ENCODE data around the gene CDK12. TPM values are rescaled to one million over a fixed set of nuclear protein-coding genes. Genes with fewer than 3 reads are reported as not detected.
"Not testable (repeated sequence)": the region's sequence is repeated elsewhere in the genome, so short reads cannot be mapped to it uniquely, and the experiment has no call there.

The CDK12 gene
- total RNA-seq, 4 donors from 2014 or later, result 39.3 to 50.4 (median 40.7) TPM

DNA sequence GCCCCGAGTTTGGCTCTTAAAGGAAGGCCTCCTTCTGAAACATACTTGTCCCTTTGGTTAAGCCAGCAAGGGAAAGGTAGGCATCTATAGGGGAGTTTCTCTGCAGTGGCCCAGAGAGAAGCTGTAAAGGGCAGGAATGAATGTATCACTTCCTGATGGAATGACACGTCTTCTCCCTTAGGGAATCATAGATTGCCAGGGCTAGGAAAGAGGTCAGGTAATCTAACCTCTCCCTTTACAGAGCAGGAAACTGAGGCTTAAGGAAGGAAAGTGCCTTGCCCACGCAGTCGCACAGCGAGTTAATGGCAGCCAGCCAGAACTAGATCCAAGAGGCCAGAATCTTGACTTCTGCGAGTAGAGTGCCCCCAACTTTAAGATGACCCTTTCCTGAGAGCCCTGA, 80.4 kb downstream of the CDK12 start:
- Histone ChIP-seq H3K4me3 (no peak overlapping the region), H3K4me1 (peaks cover 0 to 9% (median 0%) of the 10 kb centered on the region in 4 donors), H3K36me3 (peaks cover 0 to 20% (median 0%) of the 10 kb centered on the region in 3 donors), H3K9me3 (no peaks in the 10 kb centered on the region), H3K27me3 (no peaks in the 10 kb centered on the region), H3K27ac (no peak overlapping the region)
- TF ChIP-seq, protein P1, sequence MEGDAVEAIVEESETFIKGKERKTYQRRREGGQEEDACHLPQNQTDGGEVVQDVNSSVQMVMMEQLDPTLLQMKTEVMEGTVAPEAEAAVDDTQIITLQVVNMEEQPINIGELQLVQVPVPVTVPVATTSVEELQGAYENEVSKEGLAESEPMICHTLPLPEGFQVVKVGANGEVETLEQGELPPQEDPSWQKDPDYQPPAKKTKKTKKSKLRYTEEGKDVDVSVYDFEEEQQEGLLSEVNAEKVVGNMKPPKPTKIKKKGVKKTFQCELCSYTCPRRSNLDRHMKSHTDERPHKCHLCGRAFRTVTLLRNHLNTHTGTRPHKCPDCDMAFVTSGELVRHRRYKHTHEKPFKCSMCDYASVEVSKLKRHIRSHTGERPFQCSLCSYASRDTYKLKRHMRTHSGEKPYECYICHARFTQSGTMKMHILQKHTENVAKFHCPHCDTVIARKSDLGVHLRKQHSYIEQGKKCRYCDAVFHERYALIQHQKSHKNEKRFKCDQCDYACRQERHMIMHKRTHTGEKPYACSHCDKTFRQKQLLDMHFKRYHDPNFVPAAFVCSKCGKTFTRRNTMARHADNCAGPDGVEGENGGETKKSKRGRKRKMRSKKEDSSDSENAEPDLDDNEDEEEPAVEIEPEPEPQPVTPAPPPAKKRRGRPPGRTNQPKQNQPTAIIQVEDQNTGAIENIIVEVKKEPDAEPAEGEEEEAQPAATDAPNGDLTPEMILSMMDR (IDR thresholded peaks at IDR 0.05), result no peak
- no peak for TF ChIP-seq EP300 (IDR thresholded peaks at IDR 0.05)
- TF ChIP-seq POLR2A (IDR thresholded peaks at IDR 0.05), result no peak
- no peak for DNase-seq (ENCODE audit: low spot score in 2 of 2)
- 54 to 60% methylated on average over 6 of the region's 6 CpGs for WGBS, 2 donors

DNA sequence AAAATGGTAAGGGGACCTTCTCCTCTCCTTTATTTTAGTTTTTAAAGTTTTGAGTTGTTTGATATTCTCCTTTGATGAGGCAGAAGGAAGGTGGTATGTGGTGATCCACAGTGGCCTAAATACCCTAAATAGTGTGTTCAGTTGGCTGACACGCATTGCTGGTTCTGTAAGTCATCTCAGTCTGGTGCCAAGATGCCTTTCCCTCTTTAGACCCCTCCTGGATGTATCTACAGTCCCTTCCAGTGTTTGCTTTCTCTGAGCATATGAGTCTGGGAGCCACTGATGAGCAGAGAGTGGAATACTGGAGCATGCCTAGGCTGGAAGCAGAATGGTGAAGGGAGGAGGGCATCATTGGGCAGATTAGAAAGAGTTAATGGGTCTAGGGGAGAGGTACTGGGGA, 81.9 kb downstream of the CDK12 start:
- Histone ChIP-seq H3K4me1 (peaks cover 0 to 11% (median 0%) of the 10 kb centered on the region in 4 donors), H3K27me3 (no peaks in the 10 kb centered on the region), H3K9me3 (no peaks in the 10 kb centered on the region), H3K36me3 (peaks cover 0 to 36% (median 0%) of the 10 kb centered on the region in 3 donors), H3K4me3 (no peak overlapping the region), H3K27ac (no peak overlapping the region)
- DNase-seq (ENCODE audit: low spot score in 2 of 2), result no peak
- TF ChIP-seq POLR2A (IDR thresholded peaks at IDR 0.05), result no peak
- TF ChIP-seq, protein P1 (IDR thresholded peaks at IDR 0.05), result no peak
- no peak for TF ChIP-seq EP300 (IDR thresholded peaks at IDR 0.05)
- WGBS, 2 donors, result 83 to 86% methylated on average over 1 of the region's 1 CpG

DNA sequence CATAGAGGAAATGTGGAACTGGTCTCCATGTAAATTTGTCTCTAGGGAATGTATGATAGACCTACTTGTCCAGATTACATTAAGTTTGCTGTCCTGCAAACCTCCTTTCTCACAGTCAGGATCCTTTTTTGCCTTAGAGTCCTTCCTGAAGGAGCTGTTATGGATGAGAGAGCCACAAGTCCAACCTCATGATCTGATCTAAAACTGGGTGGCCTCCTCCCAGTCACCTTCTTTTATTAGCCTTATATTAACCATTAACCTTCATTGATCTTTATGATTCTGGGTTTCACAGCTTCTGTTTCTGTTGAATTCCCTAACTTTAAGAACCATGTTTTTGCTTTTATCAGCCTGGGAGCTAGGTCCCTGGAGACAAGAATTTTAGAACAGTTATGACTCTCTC, 82.4 kb downstream of the CDK12 start:
- no peaks in the 10 kb centered on the region for H3K9me3 ChIP-seq
- H3K27ac ChIP-seq, result no peak overlapping the region
- H3K4me3 ChIP-seq, result no peak overlapping the region
- no peak for DNase-seq (ENCODE audit: low spot score in 2 of 2)
- TF ChIP-seq POLR2A (IDR thresholded peaks at IDR 0.05) (no peak), EP300 (IDR thresholded peaks at IDR 0.05) (no peak)
- TF ChIP-seq, protein P1 (IDR thresholded peaks at IDR 0.05), result no peak
- H3K27me3 ChIP-seq, result no peaks in the 10 kb centered on the region
- peaks cover 0 to 40% (median 0%) of the 10 kb centered on the region in 3 donors for H3K36me3 ChIP-seq
- peaks cover 0 to 16% (median 0%) of the 10 kb centered on the region in 4 donors for H3K4me1 ChIP-seq

DNA sequence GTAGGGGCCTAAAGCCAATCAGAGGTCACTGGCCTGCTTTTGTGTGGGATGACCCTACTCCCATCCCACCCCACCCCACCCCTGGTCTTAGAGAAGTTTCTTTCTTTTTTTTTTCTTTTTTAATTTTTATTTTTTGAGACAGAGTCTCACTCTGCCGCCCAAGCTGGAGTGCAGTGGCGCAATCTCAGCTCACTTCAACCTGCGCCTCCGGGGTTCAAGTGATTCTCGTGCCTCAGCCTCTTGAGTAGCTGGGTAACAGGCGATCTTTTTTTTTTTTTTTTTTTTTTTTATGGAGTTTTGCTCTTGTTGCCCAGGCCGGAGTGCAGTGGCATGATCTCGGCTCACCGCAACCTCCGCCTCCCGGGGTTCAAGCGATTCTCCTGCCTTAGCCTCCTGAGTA, 83.1 kb downstream of the CDK12 start:
- Histone ChIP-seq H3K4me1 (peaks cover 0 to 21% (median 0%) of the 10 kb centered on the region in 4 donors), H3K36me3 (peaks cover 0 to 47% (median 3%) of the 10 kb centered on the region in 3 donors)
- not testable (repeated sequence) for H3K27ac ChIP-seq; H3K9me3 ChIP-seq; DNase-seq (ENCODE audit: low spot score in 2 of 2); H3K27me3 ChIP-seq; H3K4me3 ChIP-seq
- 92 to 96% methylated on average over 12 of the region's 12 CpGs for WGBS, 2 donors

DNA sequence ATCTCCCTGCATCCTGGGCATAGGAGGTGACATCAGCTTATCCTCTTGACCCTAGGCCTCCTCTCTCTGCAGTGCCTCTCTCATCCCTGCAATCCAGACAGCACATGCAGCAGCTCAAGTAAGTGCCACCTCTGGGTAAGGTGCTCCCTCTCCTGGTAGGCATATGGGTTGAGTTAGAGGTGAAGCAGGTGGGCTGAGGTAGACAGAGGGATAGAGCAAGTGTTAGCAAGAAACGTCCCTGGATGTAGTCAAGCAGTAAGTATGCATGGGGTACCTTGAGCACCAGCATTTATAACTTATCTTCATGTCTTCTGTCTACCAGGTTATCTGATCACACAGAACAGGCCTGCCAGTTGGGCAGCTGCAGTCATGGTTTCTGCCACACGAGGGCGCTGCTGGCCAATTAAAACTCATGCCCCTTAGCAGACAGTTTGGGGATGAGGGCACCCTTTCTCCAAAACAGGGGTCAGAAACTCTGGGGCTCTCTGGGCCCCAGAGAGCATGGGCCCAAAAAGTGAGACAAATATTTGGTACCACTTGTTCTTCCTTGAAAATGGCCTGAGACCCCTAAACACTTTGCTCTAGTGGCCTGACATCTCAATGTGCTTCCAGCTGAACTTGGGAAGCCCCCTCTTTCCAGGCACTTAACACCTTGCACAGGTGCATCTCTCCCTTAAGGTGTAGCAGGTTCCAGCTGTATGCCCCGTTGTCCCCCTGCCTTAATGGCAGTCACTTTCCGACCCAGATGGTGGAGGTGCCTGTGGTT, 86.6 kb downstream of the CDK12 start:
- DNase-seq (ENCODE audit: low spot score in 2 of 2), result peak; percentile 58 to 83
- Histone ChIP-seq H3K4me3 (no peak overlapping the region), H3K36me3 (peaks cover 0 to 83% (median 8%) of the 10 kb centered on the region in 3 donors), H3K27ac (no peak overlapping the region), H3K4me1 (peaks cover 0 to 12% (median 0%) of the 10 kb centered on the region in 4 donors), H3K27me3 (no peaks in the 10 kb centered on the region), H3K9me3 (no peaks in the 10 kb centered on the region)
- TF ChIP-seq, protein P1 (IDR thresholded peaks at IDR 0.05), result peak; percentile 75 to 91 (median 83)
- TF ChIP-seq POLR2A (IDR thresholded peaks at IDR 0.05), result no peak
- 30 to 37% methylated on average over 5 of the region's 5 CpGs for WGBS, 2 donors
